Activated naive CD4-positive, alpha-beta T cell treated with anti-CD3 and anti-CD28 coated beads for 36 hours (primary cell): ENCODE measurements around the gene CIAO3. TPM values are rescaled to one million over a fixed set of nuclear protein-coding genes. Genes with fewer than 3 reads are reported as not detected.
A peak's percentile ranks its signal among the peaks of the same experiment; 100 is the strongest.

ENCODE experiments used
- CTCF ChIA-PET: fragments of 350-600 bp; sonication (Branson Sonifier 250); formaldehyde crosslinking; loops from one replicate; lab custom pipeline; 2021; ENCODE audit warnings: antibody characterized with exemption; lab: Charles Lee
- DNase-seq: peaks from one replicate; pipeline ENCODE4 v3.0.0-alpha.2; 2020
- H3K27ac Mint-ChIP-seq: one replicate; pipeline ENCODE4 v1.8.0; 2021; ENCODE audit warnings: mild to moderate bottlenecking, mixed read lengths
- H3K27me3 Mint-ChIP-seq: one replicate; pipeline ENCODE4 v1.8.0; 2021; ENCODE audit warnings: low read depth, mixed read lengths
- H3K36me3 Mint-ChIP-seq: one replicate; pipeline ENCODE4 v1.8.0; 2021; ENCODE audit warnings: low read depth, mixed read lengths
- H3K4me1 Mint-ChIP-seq: one replicate; pipeline ENCODE4 v1.8.0; 2021; ENCODE audit warnings: low read depth, mixed read lengths
- H3K4me3 Mint-ChIP-seq: one replicate; pipeline ENCODE4 v1.8.0; 2021; ENCODE audit warnings: mild to moderate bottlenecking, moderate library complexity, mixed read lengths
- H3K9me3 Mint-ChIP-seq: one replicate; pipeline ENCODE4 v1.8.0; 2021; ENCODE audit warnings: mixed read lengths
- intact Hi-C: fragments of 100-400 bp; cut with micrococcal nuclease; formaldehyde crosslinking; loops from one replicate; pipeline ENCODE4 v1.15.1; 2023
- total RNA-seq, 2 experiments: library from RNA; stranded (reverse); gene quantifications; one replicate each; pipeline ENCODE4 v1.2.3, GENCODE V29; 2021

CIAO3 gene
- total RNA-seq, 2 experiments from 2014 or later, result 32.7 to 34.3 TPM

DNA sequence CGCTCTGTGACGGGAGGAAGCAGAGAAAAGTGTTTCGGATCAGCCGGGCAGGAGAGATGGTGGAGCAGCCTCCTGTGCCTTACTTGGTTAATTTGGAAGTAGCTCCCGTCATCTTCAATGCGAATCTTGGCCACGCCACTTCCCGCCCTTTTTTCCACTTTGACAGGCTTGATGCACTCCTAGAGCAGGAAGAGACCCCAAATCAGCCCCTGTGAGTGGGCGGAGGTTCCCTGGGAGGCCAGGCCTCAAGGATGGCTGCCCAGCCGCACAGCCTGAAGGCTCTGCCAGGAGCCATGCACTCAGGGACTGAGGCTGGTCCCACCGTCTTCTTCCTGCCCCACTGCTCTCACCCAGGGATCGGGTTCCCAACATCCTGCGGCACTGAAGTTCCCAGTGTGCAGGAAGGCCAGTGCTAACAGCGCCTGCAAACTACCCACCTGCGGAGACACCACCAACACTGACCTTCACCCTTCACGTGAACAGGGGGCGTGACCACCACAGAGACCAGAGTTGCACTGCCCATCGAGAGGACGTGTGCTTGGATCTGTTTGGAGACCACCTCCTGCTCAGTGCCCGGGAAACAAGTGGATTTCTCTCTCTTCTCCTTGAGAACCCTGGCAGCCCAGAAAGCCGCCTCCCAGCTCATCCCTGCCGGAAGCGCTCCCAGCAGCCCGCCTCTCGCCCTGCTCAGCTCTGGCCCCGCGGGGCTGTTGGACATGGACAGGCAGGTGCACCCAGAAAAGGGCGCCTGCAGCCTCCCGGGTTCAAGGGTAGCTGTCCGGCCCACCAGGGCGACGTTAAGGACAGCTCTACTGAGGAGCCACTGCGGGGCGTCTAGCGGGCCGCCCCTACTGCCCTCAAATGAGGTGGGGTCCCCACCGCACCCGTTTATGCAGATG is 988 bp downstream of the CIAO3 start:
- H3K4me1 Mint-ChIP-seq, result peaks cover 19% of the 10 kb centered on the region
- H3K4me3 Mint-ChIP-seq, result peak overlapping the region; percentile 81
- no peaks in the 10 kb centered on the region for H3K27me3 Mint-ChIP-seq
- no peak for DNase-seq
- H3K9me3 Mint-ChIP-seq, result no peaks in the 10 kb centered on the region
- no peak overlapping the region for H3K27ac Mint-ChIP-seq
- intact Hi-C loops, result loop anchor here (1.0 to 2.0 kb wide), 2 partner anchors 19 to 48 kb away; partner anchors contain the start of genes ANTKMT, CHTF18 and RPUSD1
- peaks cover 10% of the 10 kb centered on the region for H3K36me3 Mint-ChIP-seq
- CTCF ChIA-PET, result interaction anchor here (0.6 to 3.0 kb wide), 4 partner anchors 19 to 656 kb away, joined by 3 to 13 read pairs (median 6); partner anchors contain the start of gene ANTKMT

DNA sequence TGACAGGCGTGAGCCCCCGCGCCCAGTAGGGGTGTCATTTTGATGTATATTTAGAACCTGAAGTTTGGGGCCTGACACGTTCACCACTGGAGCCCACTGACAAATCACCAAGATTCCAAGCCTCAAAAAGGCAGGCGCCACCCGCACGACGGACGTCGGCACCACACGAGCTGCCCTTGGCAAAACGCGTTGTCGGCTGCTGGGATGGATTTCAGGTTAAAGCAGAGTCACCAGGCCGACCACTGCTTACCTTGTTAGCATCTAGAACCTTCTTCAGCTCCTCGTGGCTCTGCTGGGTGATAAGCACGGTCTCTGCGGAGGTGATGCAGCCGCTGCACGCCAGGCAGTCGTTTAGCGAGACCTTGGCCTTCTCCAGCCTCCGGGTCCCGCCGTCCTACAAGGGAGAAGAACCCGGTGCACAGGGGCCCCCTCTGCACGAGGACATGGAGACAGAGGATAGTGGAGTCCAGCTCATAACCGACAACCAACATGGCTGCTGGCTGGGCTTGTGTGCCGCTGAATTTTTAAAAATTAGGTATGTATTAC is 3.8 kb downstream of the CIAO3 start:
- Mint-ChIP-seq H3K9me3 (no peaks in the 10 kb centered on the region), H3K27me3 (no peaks in the 10 kb centered on the region), H3K27ac (no peak overlapping the region), H3K4me3 (no peak overlapping the region), H3K36me3 (peaks cover 15% of the 10 kb centered on the region), H3K4me1 (peaks cover 19% of the 10 kb centered on the region)
- DNase-seq, result no peak
- intact Hi-C loops, result no loop called here
- CTCF ChIA-PET, result interaction anchor here (3.5 kb wide), 1 partner anchor 25 kb away, joined by 15 read pairs; no protein-coding TSS in a partner anchor

DNA sequence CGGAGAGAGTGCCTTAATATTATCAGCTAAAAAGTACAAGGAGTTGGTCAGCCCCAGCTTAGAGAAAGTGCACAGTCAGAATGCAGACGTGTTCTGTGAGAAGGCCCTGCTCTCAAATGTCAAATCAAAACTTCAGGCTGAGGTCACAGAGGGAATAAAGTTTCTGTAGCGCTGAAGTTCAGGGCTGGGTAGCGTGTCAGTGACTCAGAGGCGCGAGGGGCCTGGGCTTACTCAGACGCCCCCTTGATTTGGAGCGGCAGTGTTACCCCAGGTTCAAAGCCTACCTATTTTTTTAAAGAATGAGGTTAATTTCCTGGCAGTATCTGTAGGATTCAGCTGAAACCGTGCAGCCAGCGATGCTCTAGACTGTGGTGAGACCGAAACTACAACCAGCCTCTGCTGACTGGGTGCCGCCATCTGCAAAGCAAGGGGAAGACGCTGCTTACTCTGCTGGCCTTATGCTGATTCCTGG is 4.8 kb downstream of the CIAO3 start:
- H3K4me1 Mint-ChIP-seq, result peaks cover 19% of the 10 kb centered on the region
- H3K36me3 Mint-ChIP-seq, result peaks cover 15% of the 10 kb centered on the region
- CTCF ChIA-PET, result interaction anchor here (1.0 to 3.5 kb wide), 3 partner anchors 9 to 24 kb away, joined by 3 to 15 read pairs (median 5); partner anchors contain the start of gene HAGHL
- H3K9me3 Mint-ChIP-seq, result no peaks in the 10 kb centered on the region
- intact Hi-C loops, result no loop called here
- peak overlapping the region; percentile 56 for H3K27ac Mint-ChIP-seq
- peak; percentile 70 for DNase-seq
- H3K4me3 Mint-ChIP-seq, result no peak overlapping the region
- H3K27me3 Mint-ChIP-seq, result no peaks in the 10 kb centered on the region

DNA sequence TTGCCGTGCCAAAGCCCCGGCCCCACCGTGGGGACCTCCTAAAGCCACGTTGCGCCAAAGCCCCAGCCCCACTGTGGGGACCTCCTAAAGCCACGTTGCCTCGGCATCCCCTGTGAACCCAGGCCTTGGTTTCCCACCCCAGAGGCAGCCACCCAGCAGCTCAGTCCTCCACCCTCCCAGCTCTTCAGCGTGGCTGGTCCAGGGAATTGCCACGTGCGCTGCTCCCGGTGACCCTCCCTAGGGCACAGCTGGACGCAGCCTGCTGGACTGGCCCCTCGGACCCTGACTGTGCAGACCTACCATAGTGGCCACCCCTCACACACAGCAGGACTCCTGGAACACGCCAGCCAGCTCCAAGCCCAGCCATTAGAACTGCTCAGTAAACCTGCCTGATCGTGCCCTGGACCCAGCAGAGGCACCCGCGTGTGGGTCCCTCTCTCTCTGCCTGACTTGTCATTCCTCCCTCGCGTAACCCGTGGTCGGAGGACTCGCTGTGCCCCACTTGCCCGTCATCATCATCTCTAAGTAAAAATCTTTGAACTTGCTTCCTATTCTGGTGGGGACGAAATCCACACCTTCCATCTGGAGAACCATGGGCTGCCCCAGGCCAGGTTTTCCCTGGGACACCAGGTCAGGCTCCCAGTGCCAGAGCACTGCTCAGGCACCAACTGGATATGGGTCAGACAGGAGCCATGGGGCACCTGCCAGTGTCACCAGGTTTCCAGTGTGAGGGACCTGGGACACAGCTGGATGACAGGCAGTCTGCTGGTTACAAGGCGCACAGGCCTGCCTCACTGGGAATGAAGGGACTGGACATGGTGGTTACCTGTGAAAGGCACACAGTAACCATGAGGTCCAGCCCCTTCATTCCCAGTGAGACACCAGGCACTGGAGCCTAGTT is 5.6 kb downstream of the CIAO3 start:
- Mint-ChIP-seq H3K9me3 (no peaks in the 10 kb centered on the region), H3K4me3 (peak overlapping the region; percentile 24), H3K27ac (peak overlapping the region; percentile 56), H3K27me3 (no peaks in the 10 kb centered on the region), H3K4me1 (peaks cover 19% of the 10 kb centered on the region), H3K36me3 (peaks cover 15% of the 10 kb centered on the region)
- CTCF ChIA-PET, result interaction anchor here (1.0 to 3.5 kb wide), 5 partner anchors 8 to 67 kb away, joined by 3 to 15 read pairs (median 5); partner anchors contain the start of genes HAGHL and RHOT2
- intact Hi-C loops, result no loop called here
- DNase-seq, result no peak

DNA sequence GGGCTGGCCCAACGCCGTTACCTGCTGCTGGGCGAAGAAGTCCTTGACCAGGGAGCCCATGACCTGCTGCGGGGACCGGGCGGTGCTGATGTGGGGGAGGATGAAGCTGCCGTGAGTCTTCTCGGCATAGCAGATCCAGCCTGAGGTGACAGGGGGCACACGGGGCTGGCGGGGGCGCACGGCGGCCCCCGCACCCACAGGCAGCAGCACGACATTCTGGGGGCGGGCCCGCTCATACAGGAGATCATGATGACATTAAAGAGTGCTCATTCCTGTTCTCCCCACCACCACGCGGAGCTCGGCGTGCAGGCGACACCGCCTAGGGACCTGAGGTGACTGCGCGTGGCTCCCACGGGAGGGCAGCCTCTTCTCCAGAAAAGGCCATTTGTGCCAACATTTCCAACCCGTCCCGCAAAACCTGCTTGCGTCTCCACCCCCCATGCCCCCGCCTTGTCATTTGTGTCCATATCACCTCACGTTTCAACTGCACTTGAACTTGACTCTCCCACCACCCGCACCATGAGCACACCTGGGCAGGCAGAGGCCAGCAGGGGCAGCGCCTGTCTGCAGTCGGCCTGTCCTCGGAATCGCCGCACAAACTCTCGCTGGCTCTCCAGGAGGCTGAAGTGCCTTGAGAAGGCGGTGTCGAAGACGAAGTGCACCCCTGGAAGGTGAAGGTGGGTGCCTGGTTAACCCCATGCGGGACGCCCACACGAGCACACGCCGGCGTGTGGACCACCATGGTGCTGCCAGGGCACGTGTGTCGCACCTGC is 6.4 kb downstream of the CIAO3 start:
- Mint-ChIP-seq H3K4me1 (peaks cover 12% of the 10 kb centered on the region), H3K27ac (no peak overlapping the region), H3K36me3 (peaks cover 15% of the 10 kb centered on the region), H3K27me3 (no peaks in the 10 kb centered on the region), H3K9me3 (no peaks in the 10 kb centered on the region), H3K4me3 (no peak overlapping the region)
- intact Hi-C loops, result no loop called here
- DNase-seq, result no peak
- CTCF ChIA-PET, result interaction anchor here (1.0 to 1.1 kb wide), 2 partner anchors 10 to 67 kb away, joined by 3 to 5 read pairs; partner anchors contain the start of gene RHOT2

DNA sequence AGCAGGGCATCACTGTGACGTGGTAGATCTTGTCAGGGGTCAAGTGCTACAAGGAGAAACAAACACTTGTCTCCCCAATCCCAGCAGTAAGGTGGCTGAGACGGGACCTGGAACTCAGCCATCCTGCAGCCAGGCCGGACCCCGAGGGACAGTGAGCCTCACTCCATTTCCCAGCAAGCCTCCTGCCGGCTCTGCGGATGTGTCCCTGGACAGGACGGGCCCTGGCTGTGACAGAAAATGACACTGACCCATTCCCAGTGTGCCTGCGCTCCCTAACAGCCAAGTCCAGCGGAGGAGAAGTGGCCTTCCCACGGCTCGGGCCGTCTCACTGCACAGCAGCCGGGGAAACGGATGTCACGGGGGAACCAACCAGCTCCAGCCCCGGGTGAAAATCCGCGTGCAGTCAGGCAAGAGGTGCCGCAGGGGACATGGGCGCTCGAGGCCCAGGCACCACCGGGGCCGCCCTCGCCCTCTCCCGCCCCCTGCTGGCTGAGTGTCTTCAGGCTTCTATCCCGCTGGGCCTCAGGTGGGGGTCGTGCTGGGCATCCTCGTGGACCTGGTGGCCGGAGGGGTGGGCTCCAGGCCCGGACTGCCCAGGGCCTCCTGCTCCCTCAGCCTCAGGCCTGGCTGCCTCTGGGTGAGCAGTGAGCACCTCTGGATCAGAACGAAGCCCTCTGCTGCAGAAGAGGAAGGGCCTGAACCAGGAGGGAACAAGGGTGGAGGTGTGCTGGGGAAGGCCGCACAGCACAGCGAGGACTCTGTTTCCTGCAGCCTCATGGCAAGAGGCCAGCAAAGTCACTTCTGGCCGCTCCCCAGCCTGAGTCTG is 7.2 kb downstream of the CIAO3 start:
- intact Hi-C loops, result no loop called here
- Mint-ChIP-seq H3K4me3 (no peak overlapping the region), H3K4me1 (peaks cover 12% of the 10 kb centered on the region), H3K27me3 (no peaks in the 10 kb centered on the region), H3K27ac (no peak overlapping the region), H3K9me3 (no peaks in the 10 kb centered on the region), H3K36me3 (peaks cover 12% of the 10 kb centered on the region)
- CTCF ChIA-PET, result no interaction called here
- peak; percentile 42 for DNase-seq

DNA sequence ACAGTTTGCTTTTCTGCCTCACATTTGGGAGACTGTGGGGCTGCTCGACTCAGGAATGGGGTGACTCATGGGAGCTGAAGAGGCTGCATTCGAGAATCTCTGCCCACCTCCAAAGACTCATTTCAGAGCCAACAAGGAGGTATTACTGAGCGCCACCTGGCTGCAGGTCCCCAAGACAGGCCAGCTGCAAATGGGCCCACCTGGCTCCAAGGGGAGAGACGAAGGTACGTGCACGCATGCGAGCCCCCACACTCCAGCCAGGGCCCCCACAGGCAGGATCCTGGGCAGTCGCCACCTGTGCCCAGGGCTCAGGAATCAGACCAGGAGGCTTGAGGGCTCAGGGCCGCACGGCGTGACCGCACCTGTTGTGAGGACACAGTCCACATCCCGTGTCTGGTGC is 7.9 kb downstream of the CIAO3 start:
- H3K27me3 Mint-ChIP-seq, result no peaks in the 10 kb centered on the region

DNA sequence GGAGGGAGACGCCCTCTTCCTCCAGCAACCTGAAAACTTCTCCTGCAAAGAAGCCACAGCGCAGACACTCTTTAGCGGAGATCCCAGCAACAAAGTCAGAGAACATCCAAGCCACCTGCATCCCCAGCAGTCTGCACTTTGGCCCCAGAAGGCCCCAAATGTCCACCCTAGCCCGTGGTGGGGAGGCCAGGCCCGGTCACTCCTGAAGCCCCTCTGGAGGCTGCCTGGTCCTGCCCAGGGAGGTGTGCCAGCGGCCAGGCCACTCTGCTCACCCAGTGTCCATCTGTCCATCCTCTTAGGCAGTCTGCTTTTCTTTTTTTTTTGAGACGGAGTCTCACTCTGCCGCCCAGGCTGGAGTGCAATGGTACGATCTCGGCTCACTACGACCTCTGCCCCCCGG is 8.5 kb downstream of the CIAO3 start:
- no peak for DNase-seq
- Mint-ChIP-seq H3K27me3 (no peaks in the 10 kb centered on the region), H3K4me3 (no peak overlapping the region), H3K27ac (no peak overlapping the region), H3K9me3 (no peaks in the 10 kb centered on the region), H3K36me3 (peaks cover 7% of the 10 kb centered on the region), H3K4me1 (peaks cover 10% of the 10 kb centered on the region)
- intact Hi-C loops, result no loop called here
- CTCF ChIA-PET, result interaction anchor here (0.7 to 2.2 kb wide), 3 partner anchors 8 to 29 kb away, joined by 3 to 8 read pairs (median 3); no protein-coding TSS in a partner anchor

More for the DNA sequence above, 7.9 kb downstream of the CIAO3 start:
- CTCF ChIA-PET, result interaction anchor here (0.7 kb wide), 1 partner anchor 9 kb away, joined by 3 read pairs; no protein-coding TSS in a partner anchor
- peaks cover 12% of the 10 kb centered on the region for H3K4me1 Mint-ChIP-seq
- no peaks in the 10 kb centered on the region for H3K9me3 Mint-ChIP-seq
- no peak overlapping the region for H3K27ac Mint-ChIP-seq
- no peak for DNase-seq
- H3K36me3 Mint-ChIP-seq, result peaks cover 10% of the 10 kb centered on the region
- H3K4me3 Mint-ChIP-seq, result no peak overlapping the region
- intact Hi-C loops, result no loop called here

DNA sequence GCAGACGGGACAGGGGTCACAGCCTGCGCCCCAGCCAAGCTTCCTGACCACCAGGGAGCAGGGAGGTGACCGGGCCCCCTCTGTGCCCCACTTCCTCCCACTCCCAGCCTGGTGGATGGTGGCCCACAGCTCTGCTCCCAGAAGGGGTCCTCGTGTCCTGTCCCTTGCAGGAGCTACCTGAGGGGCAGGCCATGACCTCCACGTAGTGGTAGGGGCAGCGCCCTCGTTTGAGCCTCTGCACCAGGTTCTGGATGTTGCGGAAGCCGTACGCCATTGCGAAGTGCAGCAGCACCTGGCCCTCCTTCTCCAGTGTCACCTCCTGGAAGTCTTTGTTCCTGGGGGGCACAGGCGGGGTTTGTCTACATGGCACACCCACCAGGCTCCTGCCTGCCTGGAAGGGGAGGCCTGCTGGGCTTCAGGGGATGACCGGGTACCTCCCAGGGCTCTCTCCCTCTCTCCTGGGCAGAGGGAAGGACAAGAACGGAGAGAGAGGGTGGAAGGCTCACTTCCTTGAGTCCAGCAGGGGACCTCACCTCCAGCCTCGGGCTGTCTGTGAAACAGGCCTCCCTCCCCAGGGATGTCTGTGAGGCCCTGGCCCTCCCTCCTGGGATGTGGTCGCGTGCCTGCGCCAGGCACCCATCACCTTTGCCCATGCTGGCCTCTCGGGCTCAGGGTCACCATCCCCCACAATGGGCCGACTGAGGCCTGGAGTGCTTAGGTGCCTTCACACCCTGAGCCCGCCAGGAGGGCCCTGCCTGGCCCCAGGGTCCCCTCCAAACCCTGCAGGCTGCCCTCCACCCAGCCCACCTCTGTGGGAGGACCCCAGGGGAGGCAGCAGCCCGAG is 9.9 kb downstream of the CIAO3 start:
- CTCF ChIA-PET, result interaction anchor here (2.2 kb wide), 1 partner anchor 19 kb away, joined by 8 read pairs; no protein-coding TSS in a partner anchor
- Mint-ChIP-seq H3K4me3 (no peak overlapping the region), H3K27me3 (no peaks in the 10 kb centered on the region), H3K9me3 (no peaks in the 10 kb centered on the region), H3K36me3 (peaks cover 5% of the 10 kb centered on the region), H3K4me1 (peaks cover 8% of the 10 kb centered on the region), H3K27ac (no peak overlapping the region)
- intact Hi-C loops, result no loop called here
- no peak for DNase-seq
